Neutrophil (primary cell): Measurements from ENCODE around the gene CEP85L.
A peak's percentile ranks its signal among the peaks of the same experiment; 100 is the strongest.

Experiments
- H3K27ac ChIP-seq: fragments of 200-600 bp; sonication (generic); 2 replicates; pipeline ENCODE4 v1.5.1; 2016; ENCODE audit warnings: mild to moderate bottlenecking, moderate library complexity
- H3K27me3 ChIP-seq: fragments of 200-600 bp; sonication (generic); 2 replicates; pipeline ENCODE4 v1.6.0; 2016; ENCODE audit warnings: mild to moderate bottlenecking
- H3K36me3 ChIP-seq: fragments of 200-600 bp; sonication (generic); 2 replicates; pipeline ENCODE4 v1.5.1; 2017
- H3K4me1 ChIP-seq, 2 experiments: fragments of 200-600 bp in 1 of 2; sonication (generic) in 1 of 2; 1 replicate in 1 of 2; 2 replicates in 1 of 2; pipeline versions ENCODE4 v1.5.1 to v1.6.1; 2013 to 2016; ENCODE audit warnings: low read depth in 1 of 2, low read length in 1 of 2, mild to moderate bottlenecking in 1 of 2, moderate library complexity in 1 of 2; ENCODE audit not compliant: control insufficient read depth in 1 of 2, insufficient read depth in 1 of 2
- H3K4me3 ChIP-seq, 2 experiments: fragments of 200-600 bp in 1 of 2; sonication (generic) in 1 of 2; 1 replicate in 1 of 2; 2 replicates in 1 of 2; pipeline ENCODE4 v1.5.1; 2013 to 2016; ENCODE audit warnings: low read depth in 1 of 2, low read length in 1 of 2, mild to moderate bottlenecking in 1 of 2, moderate library complexity in 1 of 2
- H3K9me3 ChIP-seq: fragments of 200-600 bp; sonication (generic); 2 replicates; pipeline ENCODE4 v1.5.1; 2016
- TF ChIP-seq, protein P1 (sequence below): fragments of 200-600 bp; sonication (generic); IDR thresholded peaks from 2 replicates; pipeline ENCODE4 v1.5.1; 2016; ENCODE audit warnings: antibody characterized with exemption

CEP85L gene

DNA sequence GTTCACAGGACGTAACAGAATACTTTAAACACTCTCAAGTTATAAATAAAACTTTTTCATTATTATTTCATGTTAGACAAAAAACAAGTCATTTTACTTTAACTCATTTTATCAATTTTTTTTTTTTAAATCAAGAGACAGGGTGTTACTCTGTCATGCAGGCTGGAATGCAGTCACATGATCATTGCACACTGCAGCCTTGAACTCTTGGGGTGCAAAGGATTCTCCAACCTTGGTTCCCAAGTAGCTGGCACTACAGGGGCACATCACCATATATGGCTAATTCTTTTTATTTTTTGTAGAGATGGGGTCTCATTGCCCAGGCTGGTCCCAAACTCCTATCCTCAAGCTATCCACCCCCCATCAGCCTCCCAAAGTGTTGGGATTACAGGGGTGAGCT, 89.1 kb downstream of the CEP85L start:
- Histone ChIP-seq H3K27me3 (no peaks in the 10 kb centered on the region), H3K4me3 (no peak overlapping the region), H3K36me3 (peaks cover 5% of the 10 kb centered on the region), H3K9me3 (no peaks in the 10 kb centered on the region), H3K4me1 (peaks cover 8 to 19% of the 10 kb centered on the region in 2 experiments), H3K27ac (no peak overlapping the region)
- TF ChIP-seq, protein P1, sequence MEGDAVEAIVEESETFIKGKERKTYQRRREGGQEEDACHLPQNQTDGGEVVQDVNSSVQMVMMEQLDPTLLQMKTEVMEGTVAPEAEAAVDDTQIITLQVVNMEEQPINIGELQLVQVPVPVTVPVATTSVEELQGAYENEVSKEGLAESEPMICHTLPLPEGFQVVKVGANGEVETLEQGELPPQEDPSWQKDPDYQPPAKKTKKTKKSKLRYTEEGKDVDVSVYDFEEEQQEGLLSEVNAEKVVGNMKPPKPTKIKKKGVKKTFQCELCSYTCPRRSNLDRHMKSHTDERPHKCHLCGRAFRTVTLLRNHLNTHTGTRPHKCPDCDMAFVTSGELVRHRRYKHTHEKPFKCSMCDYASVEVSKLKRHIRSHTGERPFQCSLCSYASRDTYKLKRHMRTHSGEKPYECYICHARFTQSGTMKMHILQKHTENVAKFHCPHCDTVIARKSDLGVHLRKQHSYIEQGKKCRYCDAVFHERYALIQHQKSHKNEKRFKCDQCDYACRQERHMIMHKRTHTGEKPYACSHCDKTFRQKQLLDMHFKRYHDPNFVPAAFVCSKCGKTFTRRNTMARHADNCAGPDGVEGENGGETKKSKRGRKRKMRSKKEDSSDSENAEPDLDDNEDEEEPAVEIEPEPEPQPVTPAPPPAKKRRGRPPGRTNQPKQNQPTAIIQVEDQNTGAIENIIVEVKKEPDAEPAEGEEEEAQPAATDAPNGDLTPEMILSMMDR, result no peak

DNA sequence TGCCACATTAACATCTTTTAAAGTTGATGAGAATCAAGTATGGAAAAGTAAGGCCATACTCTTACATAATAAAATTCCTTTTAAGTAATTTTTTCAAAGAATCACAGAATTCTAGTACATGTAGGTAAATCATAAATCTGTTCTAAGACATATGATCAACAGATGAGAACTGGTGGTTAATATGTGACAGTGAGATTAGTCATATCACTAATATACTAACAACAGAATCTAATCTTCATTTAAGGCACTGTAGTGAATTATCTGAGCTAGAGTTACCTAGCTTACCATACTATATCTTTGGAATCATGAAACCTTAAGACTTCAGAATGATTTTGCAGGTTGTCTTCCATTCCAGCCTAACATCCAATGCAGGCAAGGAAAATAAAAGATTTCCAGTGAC, 91.7 kb downstream of the CEP85L start:
- H3K27ac ChIP-seq, result no peak overlapping the region
- H3K4me1 ChIP-seq, result peaks cover 8 to 19% of the 10 kb centered on the region in 2 experiments
- no peaks in the 10 kb centered on the region for H3K9me3 ChIP-seq
- no peaks in the 10 kb centered on the region for H3K36me3 ChIP-seq
- TF ChIP-seq, protein P1, result no peak
- H3K27me3 ChIP-seq, result no peaks in the 10 kb centered on the region
- no peak overlapping the region for H3K4me3 ChIP-seq

DNA sequence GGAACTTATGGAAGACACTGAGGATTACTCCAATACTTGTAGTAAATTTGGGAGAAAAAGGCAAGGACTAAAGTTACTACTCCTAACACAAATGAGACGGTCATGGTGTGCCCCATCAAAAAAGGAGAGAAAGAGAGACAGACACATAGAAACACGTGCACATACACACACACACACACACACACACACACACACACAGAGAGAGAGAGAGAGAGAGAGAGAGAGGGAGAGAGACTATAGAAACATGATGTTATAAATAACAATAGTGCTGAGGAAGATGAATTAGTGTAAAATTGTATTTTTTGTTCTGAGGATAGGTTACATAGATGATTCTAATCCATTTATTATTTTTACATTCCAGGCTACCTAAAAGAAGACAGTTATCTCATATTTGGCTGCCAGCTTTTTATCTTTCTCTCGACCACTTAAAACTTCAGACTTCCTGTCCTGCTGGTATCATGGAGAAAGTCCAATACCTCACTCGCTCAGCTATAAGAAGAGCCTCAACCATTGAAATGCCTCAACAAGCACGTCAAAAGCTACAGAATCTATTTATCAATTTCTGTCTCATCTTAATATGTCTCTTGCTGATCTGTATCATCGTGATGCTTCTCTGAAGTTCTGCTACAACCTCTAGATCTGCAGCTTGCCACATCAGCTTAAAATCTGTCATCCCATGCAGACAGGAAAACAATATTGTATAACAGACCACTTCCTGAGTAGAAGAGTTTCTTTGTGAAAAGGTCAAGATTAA, 92.8 kb downstream of the CEP85L start:
- TF ChIP-seq, protein P1, result no peak
- Histone ChIP-seq H3K9me3 (no peaks in the 10 kb centered on the region), H3K27ac (peak overlapping the region; percentile 53)

DNA sequence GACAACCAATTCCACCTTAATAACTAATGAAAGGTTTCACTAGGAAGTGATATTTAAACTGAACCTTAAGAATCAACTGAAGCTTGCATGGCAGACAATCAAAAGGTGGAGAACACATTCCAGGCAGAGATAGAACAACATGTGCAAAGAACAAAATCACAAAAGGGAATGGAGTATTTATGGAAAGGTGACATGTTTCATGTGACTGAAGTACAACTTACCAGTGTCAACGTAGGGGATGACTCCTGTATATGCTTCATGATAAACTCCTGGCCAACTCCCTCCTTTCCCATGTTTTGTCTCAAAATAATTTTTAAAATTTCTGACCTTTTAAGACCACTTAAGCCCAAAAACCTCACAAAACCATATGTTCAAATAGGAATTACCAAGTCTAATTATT, 96.7 kb downstream of the CEP85L start:
- H3K27ac ChIP-seq, result no peak overlapping the region
- peaks cover 8 to 26% of the 10 kb centered on the region in 2 experiments for H3K4me1 ChIP-seq
- TF ChIP-seq, protein P1, result no peak
- no peak overlapping the region for H3K4me3 ChIP-seq
- no peaks in the 10 kb centered on the region for H3K27me3 ChIP-seq
- no peaks in the 10 kb centered on the region for H3K9me3 ChIP-seq
- no peaks in the 10 kb centered on the region for H3K36me3 ChIP-seq

More for the DNA sequence above, 92.8 kb downstream of the CEP85L start:
- H3K4me3 ChIP-seq, result no peak overlapping the region
- H3K27me3 ChIP-seq, result no peaks in the 10 kb centered on the region
- H3K4me1 ChIP-seq, result peaks cover 8 to 19% of the 10 kb centered on the region in 2 experiments
- H3K36me3 ChIP-seq, result no peaks in the 10 kb centered on the region

DNA sequence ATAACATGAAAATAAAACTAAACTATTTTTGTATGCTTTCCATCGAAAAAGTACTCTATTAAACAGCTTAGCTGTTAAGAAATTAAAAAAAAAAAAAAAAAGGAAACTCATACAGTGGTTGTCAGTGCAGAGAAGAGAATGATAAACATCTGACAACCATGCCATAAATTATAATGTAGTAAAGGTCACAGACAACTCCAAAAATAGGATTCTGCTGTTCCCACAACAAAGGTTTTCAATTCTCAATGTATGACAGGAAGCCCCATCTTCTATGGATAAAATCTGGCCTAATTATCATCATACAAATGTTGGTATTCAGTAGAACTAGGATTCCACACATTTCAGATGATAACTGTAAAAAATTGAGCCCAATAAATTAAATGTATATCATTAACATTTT, 98.3 kb downstream of the CEP85L start:
- H3K4me3 ChIP-seq, result no peak overlapping the region
- H3K27ac ChIP-seq, result no peak overlapping the region
- no peaks in the 10 kb centered on the region for H3K36me3 ChIP-seq
- TF ChIP-seq, protein P1, result no peak
- no peaks in the 10 kb centered on the region for H3K27me3 ChIP-seq
- no peaks in the 10 kb centered on the region for H3K9me3 ChIP-seq
- peaks cover 0 to 10% of the 10 kb centered on the region in 2 experiments for H3K4me1 ChIP-seq
